Gastrocnemius medialis (tissue), 4 donors: ENCODE data around the gene DLEC1.

ENCODE experiments used
- CTCF ChIP-seq, 5 experiments: fragments of 450-650 bp in 3 of 5; fragments of 200-600 bp in 2 of 5; sonication (generic) in 2 of 5; IDR thresholded peaks in 4 of 5; conservative IDR thresholded peaks in 1 of 5; 1 replicate in 4 of 5; 2 replicates in 1 of 5; pipeline ENCODE4 v1.5.1; 2016 to 2019; ENCODE audit warnings: antibody characterized with exemption in 5 of 5, mild to moderate bottlenecking in 3 of 5, moderate library complexity in 3 of 5
- POLR2A ChIP-seq, 2 donors: fragments of 450-650 bp; IDR thresholded peaks; one replicate each; pipeline ENCODE4 v1.6.1; 2017; ENCODE audit warnings: antibody characterized with exemption in 2 of 2, mild to moderate bottlenecking in 2 of 2, moderate library complexity in 2 of 2

GRCh38 chr3:38015984-38016383, 23.0 kb upstream of the DLEC1 start:
- no peak for TF ChIP-seq POLR2A (IDR thresholded peaks at IDR 0.05)
- no peak for TF ChIP-seq CTCF (IDR thresholded peaks at IDR 0.05 in 4 of 5, conservative IDR thresholded peaks at IDR 0.05 in 1 of 5)
